ENCODE results near the gene ERF. TPM values are rescaled to one million over a fixed set of nuclear protein-coding genes. Genes with fewer than 3 reads are reported as not detected.

Gene ERF
- total RNA-seq, 2 donors from 2014 or later, result 46.6 to 49.8 TPM

DNA sequence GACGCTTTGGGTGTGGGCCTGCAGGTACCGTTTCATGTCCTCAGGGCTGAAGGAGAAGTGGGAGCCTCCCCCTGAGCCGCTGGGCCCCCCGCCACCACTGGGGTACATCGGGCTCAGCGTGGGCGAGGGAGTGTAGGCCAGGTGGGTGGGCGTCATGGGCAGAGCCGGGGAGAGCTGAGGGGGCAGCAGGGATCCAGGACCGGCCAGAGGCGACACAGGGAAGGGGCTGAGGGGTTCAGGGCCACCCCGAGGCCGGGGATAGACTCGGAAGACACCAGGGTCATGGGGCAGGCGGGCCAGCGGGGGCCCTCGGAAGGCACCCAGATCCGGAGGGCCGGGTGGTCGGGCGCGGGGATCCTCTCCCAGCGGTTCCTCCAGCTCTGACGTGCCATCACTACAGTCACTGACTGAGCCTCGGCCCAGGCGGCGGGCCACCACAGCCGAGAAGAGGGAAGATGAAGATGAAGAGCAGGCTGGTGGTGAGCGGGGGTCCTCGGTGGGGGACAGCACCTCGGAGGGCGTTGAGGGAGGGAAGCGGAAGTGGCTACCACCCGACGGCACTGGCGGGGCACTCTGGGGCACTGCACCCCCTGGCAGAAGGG is 5.7 kb downstream of the ERF start:
- Histone ChIP-seq H3K4me3 (no peak overlapping the region), H3K27me3 (replicated peaks; ENCODE audit: insufficient read depth) (no peaks in the 10 kb centered on the region), H3K36me3 (peaks cover 13% of the 10 kb centered on the region), H3K4me1 (ENCODE audit: control insufficient read depth in 1 of 2, low read depth in 2 of 2) (peaks cover 34 to 67% of the 10 kb centered on the region in 2 donors), H3K9me3 (no peaks in the 10 kb centered on the region), H3K27ac (peak overlapping the region; percentile 89 to 99)
- TF ChIP-seq, protein P1, sequence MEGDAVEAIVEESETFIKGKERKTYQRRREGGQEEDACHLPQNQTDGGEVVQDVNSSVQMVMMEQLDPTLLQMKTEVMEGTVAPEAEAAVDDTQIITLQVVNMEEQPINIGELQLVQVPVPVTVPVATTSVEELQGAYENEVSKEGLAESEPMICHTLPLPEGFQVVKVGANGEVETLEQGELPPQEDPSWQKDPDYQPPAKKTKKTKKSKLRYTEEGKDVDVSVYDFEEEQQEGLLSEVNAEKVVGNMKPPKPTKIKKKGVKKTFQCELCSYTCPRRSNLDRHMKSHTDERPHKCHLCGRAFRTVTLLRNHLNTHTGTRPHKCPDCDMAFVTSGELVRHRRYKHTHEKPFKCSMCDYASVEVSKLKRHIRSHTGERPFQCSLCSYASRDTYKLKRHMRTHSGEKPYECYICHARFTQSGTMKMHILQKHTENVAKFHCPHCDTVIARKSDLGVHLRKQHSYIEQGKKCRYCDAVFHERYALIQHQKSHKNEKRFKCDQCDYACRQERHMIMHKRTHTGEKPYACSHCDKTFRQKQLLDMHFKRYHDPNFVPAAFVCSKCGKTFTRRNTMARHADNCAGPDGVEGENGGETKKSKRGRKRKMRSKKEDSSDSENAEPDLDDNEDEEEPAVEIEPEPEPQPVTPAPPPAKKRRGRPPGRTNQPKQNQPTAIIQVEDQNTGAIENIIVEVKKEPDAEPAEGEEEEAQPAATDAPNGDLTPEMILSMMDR (IDR thresholded peaks at IDR 0.05), result no peak
- ATAC-seq (ENCODE audit: insufficient number of reproducible peaks, low FRiP score, low read depth) (no peak), DNase-seq (ENCODE audit: low spot score) (no peak)

DNA sequence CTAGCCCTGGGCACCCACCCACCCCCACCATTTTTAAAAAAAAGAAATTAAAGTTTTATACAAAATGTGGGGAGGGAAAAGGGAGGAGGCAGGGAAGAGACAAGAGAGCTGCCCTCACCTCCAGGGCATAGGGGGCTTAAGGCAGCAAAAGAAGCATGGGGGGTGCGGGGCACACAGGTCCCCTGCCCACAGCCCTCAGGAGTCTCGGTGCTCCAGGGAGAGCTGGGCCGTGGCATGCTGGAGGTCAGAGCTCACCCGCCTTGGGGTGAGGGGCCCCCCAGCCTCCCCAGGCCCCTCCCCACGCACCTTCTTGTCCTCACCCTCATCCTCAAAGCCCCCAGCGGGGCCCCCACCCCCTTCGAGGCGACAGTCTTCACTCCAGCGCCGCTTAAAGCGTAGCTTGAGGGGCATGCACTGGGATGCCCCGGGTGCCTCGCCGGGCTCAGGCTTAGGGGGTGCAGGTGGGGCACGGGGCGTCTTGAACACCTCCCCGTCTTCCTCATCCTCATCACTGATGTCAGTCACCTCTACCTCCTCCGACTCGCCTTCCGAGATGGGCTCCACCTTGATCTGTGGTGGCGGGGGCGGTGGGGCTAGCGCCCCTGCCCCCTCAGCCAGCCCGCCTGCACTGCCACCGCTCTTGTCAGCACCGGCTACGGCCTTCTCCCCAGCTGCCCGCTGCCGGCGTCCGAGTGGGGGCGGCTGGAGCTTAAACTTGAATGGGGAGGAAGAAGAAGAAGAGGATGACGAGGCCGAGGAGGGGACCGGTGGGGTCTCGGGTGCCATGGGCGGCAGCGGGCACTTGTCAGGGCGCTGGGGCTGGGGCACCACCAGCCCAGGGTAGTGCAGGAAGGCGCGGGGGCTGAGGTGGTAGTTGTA is 6.4 kb downstream of the ERF start:
- H3K27ac ChIP-seq, result peak overlapping the region in 1 of 2 donors; percentile 45
- no peak for DNase-seq (ENCODE audit: low spot score)
- H3K4me1 ChIP-seq (ENCODE audit: control insufficient read depth in 1 of 2, low read depth in 2 of 2), result peaks cover 41 to 74% of the 10 kb centered on the region in 2 donors

DNA sequence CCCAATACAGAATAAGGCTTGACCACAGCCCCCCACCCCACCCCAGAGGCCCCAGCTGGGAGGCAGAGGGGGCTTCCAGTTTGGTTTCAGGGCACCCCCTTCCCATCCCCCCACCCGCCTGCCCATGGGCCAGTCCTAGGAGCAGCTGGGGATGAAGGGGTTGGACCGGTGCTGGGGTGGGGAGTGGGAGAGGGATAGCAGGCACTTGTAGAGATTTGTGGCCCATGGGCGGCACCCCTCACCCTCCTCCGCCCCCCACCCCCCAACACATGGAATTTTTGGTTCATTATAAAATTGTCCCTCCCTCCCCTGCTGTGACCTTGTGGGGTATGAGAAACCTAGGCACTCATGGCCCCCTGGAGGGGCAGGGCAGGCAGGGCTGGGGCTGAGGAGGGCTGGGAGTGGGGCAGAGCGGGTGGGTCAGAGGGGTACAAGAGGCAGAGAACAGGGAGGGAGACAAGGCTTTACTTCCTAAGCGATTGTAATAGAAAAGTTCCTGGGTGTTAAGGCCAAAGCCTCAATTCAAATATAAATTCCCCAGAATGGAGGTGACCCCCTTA is 7.2 kb downstream of the ERF start:
- no peaks in the 10 kb centered on the region for H3K27me3 ChIP-seq (replicated peaks; ENCODE audit: insufficient read depth)
- TF ChIP-seq, protein P1 (IDR thresholded peaks at IDR 0.05), result no peak
- H3K27ac ChIP-seq, result no peak overlapping the region
- no peak overlapping the region for H3K4me3 ChIP-seq
- H3K36me3 ChIP-seq, result peaks cover 13% of the 10 kb centered on the region
- DNase-seq (ENCODE audit: low spot score) (no peak), ATAC-seq (ENCODE audit: insufficient number of reproducible peaks, low FRiP score, low read depth) (no peak)
- H3K9me3 ChIP-seq, result no peaks in the 10 kb centered on the region
- H3K4me1 ChIP-seq (ENCODE audit: control insufficient read depth in 1 of 2, low read depth in 2 of 2), result peaks cover 39 to 75% of the 10 kb centered on the region in 2 donors

More for the DNA sequence above, 6.4 kb downstream of the ERF start:
- Histone ChIP-seq H3K36me3 (peaks cover 13% of the 10 kb centered on the region), H3K9me3 (no peaks in the 10 kb centered on the region), H3K27me3 (replicated peaks; ENCODE audit: insufficient read depth) (no peaks in the 10 kb centered on the region), H3K4me3 (no peak overlapping the region)
- TF ChIP-seq, protein P1 (IDR thresholded peaks at IDR 0.05), result no peak
- ATAC-seq (ENCODE audit: insufficient number of reproducible peaks, low FRiP score, low read depth), result no peak

DNA sequence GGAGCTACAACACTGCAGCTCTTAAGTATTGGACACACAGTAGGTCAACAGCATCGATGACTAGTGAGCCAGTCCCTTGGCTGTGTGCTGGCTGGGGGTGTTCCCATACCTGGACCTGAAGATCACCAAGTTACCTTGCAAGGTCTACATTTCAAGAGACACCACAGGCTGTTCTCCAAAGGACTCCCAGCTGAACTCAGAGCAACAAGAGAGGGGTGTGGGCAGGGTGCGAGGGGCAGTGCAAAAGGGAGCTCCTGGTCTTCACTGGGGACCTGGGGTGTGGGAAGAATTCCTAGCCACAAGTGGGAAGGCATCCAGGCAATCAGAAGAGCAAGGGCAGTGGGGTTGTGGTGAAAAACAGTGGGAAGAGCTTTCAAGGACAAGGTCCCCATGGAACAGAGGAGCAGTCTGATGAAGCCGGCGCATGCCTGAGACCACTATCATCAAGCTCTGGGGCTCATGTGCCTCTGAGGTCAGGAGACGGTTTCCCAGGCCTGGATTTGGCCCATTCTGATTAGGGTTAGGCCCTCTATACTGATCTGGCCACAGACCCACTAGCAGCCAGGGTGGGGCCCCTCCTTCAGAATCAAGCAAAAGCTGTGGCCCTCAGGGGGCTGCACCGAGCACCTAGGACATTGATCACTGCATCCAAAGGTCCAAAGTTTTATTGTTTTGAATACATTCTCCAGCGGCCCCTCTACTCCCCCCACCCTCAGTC is 7.8 kb downstream of the ERF start:
- ATAC-seq (ENCODE audit: insufficient number of reproducible peaks, low FRiP score, low read depth), result no peak
- Histone ChIP-seq H3K9me3 (no peaks in the 10 kb centered on the region), H3K36me3 (peaks cover 13% of the 10 kb centered on the region), H3K4me3 (no peak overlapping the region), H3K27me3 (replicated peaks; ENCODE audit: insufficient read depth) (no peaks in the 10 kb centered on the region), H3K4me1 (ENCODE audit: control insufficient read depth in 1 of 2, low read depth in 2 of 2) (peaks cover 33 to 70% of the 10 kb centered on the region in 2 donors), H3K27ac (peak overlapping the region; percentile 61 to 95)
- TF ChIP-seq, protein P1 (IDR thresholded peaks at IDR 0.05), result no peak
- no peak for DNase-seq (ENCODE audit: low spot score)
